Measurements from ENCODE around the gene TSHZ2.

- TF ChIP-seq POLR2AphosphoS5 (IDR thresholded peaks at IDR 0.05) (no peak), CTCF (IDR thresholded peaks at IDR 0.05) (no peak)
Observed at GRCh38 chr20:53425481-53425880, 453.3 kb downstream of the TSHZ2 start.
